Endothelial cell of umbilical vein (primary cell): Measurements from ENCODE around the gene COLEC11. TPM values are rescaled to one million over a fixed set of nuclear protein-coding genes. Genes with fewer than 3 reads are reported as not detected.

Experiments
- BruUV-seq: library from RNA; stranded (reverse); fragments of 400-500 nt; replicated peaks from 2 replicates; lab custom pipeline; 2021; lab: Mats Ljungman, UMichigan
- CTCF ChIA-PET: fragments of 300-600, 350-600 bp; sonication (Branson Sonifier 250); formaldehyde crosslinking; loops from one replicate; lab custom pipeline; 2021; ENCODE audit warnings: antibody characterized with exemption, inconsistent platforms; lab: Charles Lee
- POLR2A ChIA-PET: fragments of 300-600, 350-600 bp; sonication (Branson Sonifier 250); formaldehyde crosslinking; loops from one replicate; lab custom pipeline; 2021; ENCODE audit warnings: antibody characterized with exemption, inconsistent platforms; lab: Charles Lee
- DNase-seq: peaks from one replicate; pipeline ENCODE4 v3.0.0-alpha.2; 2011; ENCODE audit warnings: low read depth, low spot score
- FAIRE-seq: peaks from 2 replicates; lab custom pipeline; 2011; peaks lifted over from hg19 to GRCh38; lab: Jason Lieb, UNC
- H2AFZ ChIP-seq: 2 replicates; pipeline ENCODE4 v1.6.0; 2012; ENCODE audit warnings: low read depth, low read length, control low read depth, inconsistent platforms
- H3K27ac ChIP-seq: 2 replicates; pipeline ENCODE4 v1.5.1; 2011; ENCODE audit warnings: low read depth, mild to moderate bottlenecking, control low read depth, low read length, moderate library complexity; ENCODE audit not compliant: insufficient read depth
- H3K27me3 ChIP-seq, 2 experiments: 2 replicates each; pipeline versions ENCODE4 v1.6.0 to v1.6.1; 2011; ENCODE audit warnings: low read length in 2 of 2, mixed read lengths in 1 of 2; ENCODE audit not compliant: control insufficient read depth in 2 of 2, insufficient read depth in 2 of 2
- H3K36me3 ChIP-seq, 2 experiments: 2 replicates in 1 of 2; 3 replicates in 1 of 2; pipeline ENCODE4 v1.5.1; 2011; ENCODE audit warnings: low read length in 2 of 2, mild to moderate bottlenecking in 1 of 2, moderate library complexity in 1 of 2; ENCODE audit not compliant: control insufficient read depth in 2 of 2, insufficient read depth in 2 of 2; ENCODE audit errors: extremely low read depth in 1 of 2
- H3K4me1 ChIP-seq: 3 replicates; pipeline ENCODE4 v1.5.1; 2011; ENCODE audit warnings: mild to moderate bottlenecking, low read length; ENCODE audit not compliant: control insufficient read depth, insufficient read depth; ENCODE audit errors: extremely low read depth
- H3K4me2 ChIP-seq: 2 replicates; pipeline ENCODE4 v1.6.1; 2011; ENCODE audit warnings: low read length, control low read depth, mixed read lengths; ENCODE audit not compliant: insufficient read depth
- H3K4me3 ChIP-seq, 3 experiments: fragments of 200-600 bp in 1 of 3; sonication (generic), shearing (Covaris generic) in 1 of 3; replicated peaks in 1 of 3; 2 replicates each; pipeline ENCODE4 v1.5.1; 2011 to 2016; ENCODE audit warnings: control low read depth in 3 of 3, low read length in 3 of 3, mild to moderate bottlenecking in 2 of 3, inconsistent platforms in 1 of 3, low read depth in 1 of 3, moderate library complexity in 1 of 3; ENCODE audit not compliant: insufficient read depth in 1 of 3
- H3K79me2 ChIP-seq: 2 replicates; pipeline ENCODE4 v1.6.0; 2012; ENCODE audit warnings: low read length, inconsistent platforms; ENCODE audit not compliant: control insufficient read depth, insufficient read depth
- H3K9ac ChIP-seq: replicated peaks from 2 replicates; pipeline ENCODE3; 2011; ENCODE audit warnings: low read length, control low read depth; ENCODE audit not compliant: insufficient read depth; ENCODE audit errors: extremely low read depth
- H3K9me1 ChIP-seq: replicated peaks from 3 replicates; pipeline ENCODE4 v1.6.0; 2011; ENCODE audit warnings: mild to moderate bottlenecking, low read length; ENCODE audit not compliant: control insufficient read depth, insufficient read depth; ENCODE audit errors: extremely low read depth
- H3K9me3 ChIP-seq: replicated peaks from 2 replicates; pipeline ENCODE4 v1.5.1; 2012; ENCODE audit warnings: low read length, inconsistent platforms; ENCODE audit not compliant: control insufficient read depth, insufficient read depth
- H4K20me1 ChIP-seq: replicated peaks from 2 replicates; pipeline ENCODE3; 2011; ENCODE audit warnings: mild to moderate bottlenecking, low read length; ENCODE audit not compliant: control insufficient read depth, insufficient read depth; ENCODE audit errors: extremely low read depth
- EZH2 ChIP-seq: IDR thresholded peaks from 2 replicates; pipeline ENCODE4 v1.6.1; 2012; ENCODE audit warnings: borderline replicate concordance, low read depth, mild to moderate bottlenecking, moderate library complexity, low read length, inconsistent platforms; ENCODE audit not compliant: severe bottlenecking
- FOS ChIP-seq: IDR thresholded peaks from 2 replicates; pipeline ENCODE4 v1.6.1; 2011; ENCODE audit warnings: mild to moderate bottlenecking, low read length, moderate library complexity, borderline replicate concordance; ENCODE audit not compliant: insufficient read depth
- GATA2 ChIP-seq: IDR thresholded peaks from 2 replicates; pipeline ENCODE4 v1.7.0; 2011; ENCODE audit warnings: low read depth, mild to moderate bottlenecking, moderate library complexity, mixed read lengths, low read length; ENCODE audit not compliant: insufficient read length, insufficient read depth
- JUN ChIP-seq: IDR thresholded peaks from 2 replicates; pipeline ENCODE4 v1.6.1; 2011; ENCODE audit warnings: borderline replicate concordance, low read depth; ENCODE audit not compliant: insufficient read length, insufficient read depth
- MYC ChIP-seq: IDR thresholded peaks from one replicate; pipeline ENCODE4 v1.6.1; 2011; ENCODE audit warnings: mild to moderate bottlenecking, low read depth, low read length
- POLR2A ChIP-seq: IDR thresholded peaks from 2 replicates; pipeline ENCODE4 v1.6.1; 2012; ENCODE audit warnings: low read depth, mild to moderate bottlenecking, control low read depth, low read length
- POLR2AphosphoS5 ChIP-seq: IDR thresholded peaks from 2 replicates; pipeline ENCODE4 v1.6.1; 2012; ENCODE audit warnings: low read depth, mild to moderate bottlenecking, control low read depth, low read length, moderate library complexity; ENCODE audit not compliant: insufficient read depth
- dilution Hi-C: fragments of 300-500 bp; cut with MboI; formaldehyde crosslinking; loops from one replicate; pipeline ENCODE4 v1.15.0; 2019; ENCODE audit warnings: low sequenced_read_pairs; ENCODE audit not compliant: extremely low pct_ligation_motif_present
- intact Hi-C: fragments of 100-400 bp; cut with micrococcal nuclease; formaldehyde crosslinking; loops from one replicate; pipeline ENCODE4 v1.10.0; 2022
- polyA plus RNA-seq, 4 experiments: library from polyadenylated mRNA; depleted of rRNA in 3 of 4; stranded (reverse) in 3 of 4; unstranded in 1 of 4; fragments of >200 nt; gene quantifications; 2 replicates each; pipeline versions ENCODE4 v1.2.1 to v1.2.3, GENCODE V29; 2011 to 2012; ENCODE audit warnings: missing spikeins in 1 of 4
- total RNA-seq: library from RNA; stranded (reverse); gene quantifications from 2 replicates; pipeline ENCODE4 v1.2.3, GENCODE V29; 2021
- TF ChIP-seq, protein P1 (sequence below), 2 donors: IDR thresholded peaks; 1 replicate in 1 of 2; 2 replicates in 1 of 2; pipeline ENCODE4 v1.5.1; 2011; ENCODE audit warnings: low read length in 2 of 2, mild to moderate bottlenecking in 2 of 2, moderate library complexity in 2 of 2, control low read depth in 1 of 2, inconsistent platforms in 1 of 2, low read depth in 1 of 2; ENCODE audit not compliant: insufficient read depth in 1 of 2; ENCODE audit errors: extremely low read depth in 1 of 2
- TF ChIP-seq, protein P2 (sequence below): IDR thresholded peaks from 2 replicates; pipeline ENCODE4 v1.6.1; 2011; ENCODE audit not compliant: insufficient read depth, insufficient read length

The COLEC11 gene
- total and polyA plus RNA-seq, 2 donors (not counting 3 experiments of a cell fraction or from before 2014, with no cell fraction given) = 0.15 TPM; not detected in 1

DNA sequence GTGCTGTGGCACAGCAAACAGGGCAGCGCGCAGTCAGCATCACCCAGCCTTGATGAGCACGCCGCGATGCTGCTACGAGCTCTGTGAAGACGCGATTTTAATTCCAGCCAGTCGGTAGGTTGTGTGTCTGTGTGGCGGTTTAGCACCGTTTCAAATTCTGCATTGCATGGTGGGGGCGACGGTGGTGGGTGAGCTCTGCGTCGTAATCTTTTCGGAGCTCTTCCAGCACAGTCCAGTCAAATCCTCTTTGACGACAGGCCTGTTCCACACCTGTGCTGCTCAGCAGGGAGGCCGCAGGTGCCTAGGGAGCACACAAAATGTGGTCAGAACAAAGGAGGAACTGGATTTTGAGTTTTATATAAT is 71.7 kb downstream of the COLEC11 start:
- no peaks in the 10 kb centered on the region for H4K20me1 ChIP-seq
- dilution Hi-C loops (no loop called here), intact Hi-C loops (no loop called here)
- POLR2A ChIA-PET = no interaction called here
- CTCF ChIA-PET = no interaction called here
- no peaks in the 10 kb centered on the region for H3K36me3 ChIP-seq
- no peaks in the 10 kb centered on the region for H3K4me1 ChIP-seq
- H3K4me2 ChIP-seq = no peak overlapping the region
- H2AFZ ChIP-seq = no peak overlapping the region
- H3K9me3 ChIP-seq = no peaks in the 10 kb centered on the region
- no peaks in the 10 kb centered on the region for H3K9me1 ChIP-seq
- no peaks in the 10 kb centered on the region for H3K79me2 ChIP-seq
- DNase-seq = no peak
- H3K4me3 ChIP-seq = no peak overlapping the region
- FAIRE-seq = no peak
- TF ChIP-seq FOS = no peak
- TF ChIP-seq EZH2 = no peak
- TF ChIP-seq, protein P1, sequence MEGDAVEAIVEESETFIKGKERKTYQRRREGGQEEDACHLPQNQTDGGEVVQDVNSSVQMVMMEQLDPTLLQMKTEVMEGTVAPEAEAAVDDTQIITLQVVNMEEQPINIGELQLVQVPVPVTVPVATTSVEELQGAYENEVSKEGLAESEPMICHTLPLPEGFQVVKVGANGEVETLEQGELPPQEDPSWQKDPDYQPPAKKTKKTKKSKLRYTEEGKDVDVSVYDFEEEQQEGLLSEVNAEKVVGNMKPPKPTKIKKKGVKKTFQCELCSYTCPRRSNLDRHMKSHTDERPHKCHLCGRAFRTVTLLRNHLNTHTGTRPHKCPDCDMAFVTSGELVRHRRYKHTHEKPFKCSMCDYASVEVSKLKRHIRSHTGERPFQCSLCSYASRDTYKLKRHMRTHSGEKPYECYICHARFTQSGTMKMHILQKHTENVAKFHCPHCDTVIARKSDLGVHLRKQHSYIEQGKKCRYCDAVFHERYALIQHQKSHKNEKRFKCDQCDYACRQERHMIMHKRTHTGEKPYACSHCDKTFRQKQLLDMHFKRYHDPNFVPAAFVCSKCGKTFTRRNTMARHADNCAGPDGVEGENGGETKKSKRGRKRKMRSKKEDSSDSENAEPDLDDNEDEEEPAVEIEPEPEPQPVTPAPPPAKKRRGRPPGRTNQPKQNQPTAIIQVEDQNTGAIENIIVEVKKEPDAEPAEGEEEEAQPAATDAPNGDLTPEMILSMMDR (IDR thresholded peaks at IDR 0.05; ENCODE audit: extremely low read depth in 1 of 2, insufficient read depth in 1 of 2, low read depth in 1 of 2, low read length in 2 of 2) = no peak
- no peak for TF ChIP-seq JUN
- TF ChIP-seq POLR2A = no peak
- TF ChIP-seq GATA2 = no peak
- TF ChIP-seq, protein P2, sequence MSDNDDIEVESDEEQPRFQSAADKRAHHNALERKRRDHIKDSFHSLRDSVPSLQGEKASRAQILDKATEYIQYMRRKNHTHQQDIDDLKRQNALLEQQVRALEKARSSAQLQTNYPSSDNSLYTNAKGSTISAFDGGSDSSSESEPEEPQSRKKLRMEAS = no peak
- no peak for TF ChIP-seq POLR2AphosphoS5
- no peak for TF ChIP-seq MYC
- no peaks in the 10 kb centered on the region for H3K27me3 ChIP-seq
- BruUV-seq = no TSS peak
- H3K9ac ChIP-seq = no peak overlapping the region
- H3K27ac ChIP-seq = no peak overlapping the region
